Lower lobe of right lung (tissue), 2 donors: Measurements from ENCODE around the gene SART3. TPM values are rescaled to one million over a fixed set of nuclear protein-coding genes. Genes with fewer than 3 reads are reported as not detected.
A peak's percentile ranks its signal among the peaks of the same experiment; 100 is the strongest.
"Not testable (repeated sequence)": the region's sequence is repeated elsewhere in the genome, so short reads cannot be mapped to it uniquely, and the experiment has no call there.

Experiments
- ATAC-seq, 2 donors: fragments of 200-7000 bp; cut with Tn5 transposase; one replicate each; pipeline ENCODE4 v1.9.1; 2020 to 2022; ENCODE audit warnings: mild to moderate bottlenecking in 2 of 2, moderate library complexity in 2 of 2
- DNase-seq: peaks from one replicate; pipeline ENCODE4 v3.0.0-alpha.2; 2020
- H3K27ac ChIP-seq: fragments of 200-600 bp; one replicate; pipeline ENCODE4 v1.8.0; 2022
- H3K27me3 ChIP-seq: fragments of 200-600 bp; one replicate; pipeline ENCODE4 v1.8.0; 2022; ENCODE audit warnings: low read depth
- H3K36me3 ChIP-seq: fragments of 200-600 bp; one replicate; pipeline ENCODE4 v1.8.0; 2022; ENCODE audit warnings: mild to moderate bottlenecking
- H3K4me1 ChIP-seq: fragments of 200-600 bp; one replicate; pipeline ENCODE4 v1.8.0; 2022
- H3K4me3 ChIP-seq: fragments of 200-600 bp; one replicate; pipeline ENCODE4 v1.8.0; 2022; ENCODE audit warnings: mild to moderate bottlenecking
- H3K9me3 ChIP-seq: fragments of 200-600 bp; one replicate; pipeline ENCODE4 v1.8.0; 2022
- CTCF ChIP-seq: fragments of 200-600 bp; IDR thresholded peaks from one replicate; pipeline ENCODE4 v1.8.0; 2022; ENCODE audit warnings: antibody characterized with exemption, mild to moderate bottlenecking
- intact Hi-C: fragments of 100-400 bp; cut with DNase I; formaldehyde crosslinking; loops from one replicate; pipeline ENCODE4 v1.11.0; 2022
- total RNA-seq: library from RNA; stranded (reverse); fragmentation: NEBNext Ultra II Directional; extraction: Animal tissue kit (Norgen Biotek cat#: 25700); gene quantifications from one replicate; pipeline ENCODE4 v1.2.1, GENCODE V29; 2021
- donor health status: DM: no; HTN: yes; CAD: no; lungs with severe emphysema.

SART3 gene
- total RNA-seq, 1 donor from 2014 or later: 42.8 TPM

- TF ChIP-seq CTCF: no peak
- no peaks in the 10 kb centered on the region for H3K36me3 ChIP-seq
- H3K4me1 ChIP-seq: no peaks in the 10 kb centered on the region
- H3K27ac ChIP-seq: no peak overlapping the region
- H3K9me3 ChIP-seq: no peaks in the 10 kb centered on the region
- no peaks in the 10 kb centered on the region for H3K27me3 ChIP-seq
- ATAC-seq (no peak), DNase-seq (no peak)
- H3K4me3 ChIP-seq: peak overlapping the region; percentile 31
- intact Hi-C loops: no loop called here
These were observed 34.2 kb upstream of the SART3 start for GRCh38 chr12:108594960-108595710.

- intact Hi-C loops: no loop called here
- ATAC-seq: no peak
- TF ChIP-seq CTCF: no peak
- DNase-seq: no peak
- no peaks in the 10 kb centered on the region for H3K27me3 ChIP-seq
- peak overlapping the region; percentile 4 for H3K27ac ChIP-seq
- no peaks in the 10 kb centered on the region for H3K9me3 ChIP-seq
- H3K4me1 ChIP-seq: no peaks in the 10 kb centered on the region
- no peak overlapping the region for H3K4me3 ChIP-seq
- H3K36me3 ChIP-seq: no peaks in the 10 kb centered on the region
These were observed 33.4 kb upstream of the SART3 start for GRCh38 chr12:108594323-108594903.

GRCh38 chr12:108592033-108592909 is 31.3 kb upstream of the SART3 start:
- H3K4me1 ChIP-seq: no peaks in the 10 kb centered on the region
- DNase-seq: no peak
- H3K4me3 ChIP-seq: no peak overlapping the region
- no peaks in the 10 kb centered on the region for H3K9me3 ChIP-seq
- TF ChIP-seq CTCF: no peak
- no peak overlapping the region for H3K27ac ChIP-seq
- intact Hi-C loops: no loop called here
- ATAC-seq: no peak
- no peaks in the 10 kb centered on the region for H3K27me3 ChIP-seq
- no peaks in the 10 kb centered on the region for H3K36me3 ChIP-seq

- Histone ChIP-seq H3K4me3 (no peak overlapping the region), H3K36me3 (no peaks in the 10 kb centered on the region), H3K4me1 (no peaks in the 10 kb centered on the region), H3K9me3 (no peaks in the 10 kb centered on the region), H3K27ac (no peak overlapping the region), H3K27me3 (no peaks in the 10 kb centered on the region)
- no peak for ATAC-seq
- DNase-seq: no peak
- intact Hi-C loops: no loop called here
- no peak for TF ChIP-seq CTCF
These were observed 30.5 kb upstream of the SART3 start for GRCh38 chr12:108591267-108591980.

- H3K27me3 ChIP-seq, H3K36me3 ChIP-seq, H3K27ac ChIP-seq, DNase-seq, ATAC-seq, H3K4me3 ChIP-seq, intact Hi-C loops, H3K9me3 ChIP-seq, H3K4me1 ChIP-seq: not testable (repeated sequence)
These were observed 29.5 kb upstream of the SART3 start for GRCh38 chr12:108590463-108590862.
